ENCODE measurements around the gene SPATS2L. TPM values are rescaled to one million over a fixed set of nuclear protein-coding genes. Genes with fewer than 3 reads are reported as not detected.

SPATS2L gene
- total RNA-seq, 2 donors from 2014 or later = 40.3 to 89.9 TPM

DNA sequence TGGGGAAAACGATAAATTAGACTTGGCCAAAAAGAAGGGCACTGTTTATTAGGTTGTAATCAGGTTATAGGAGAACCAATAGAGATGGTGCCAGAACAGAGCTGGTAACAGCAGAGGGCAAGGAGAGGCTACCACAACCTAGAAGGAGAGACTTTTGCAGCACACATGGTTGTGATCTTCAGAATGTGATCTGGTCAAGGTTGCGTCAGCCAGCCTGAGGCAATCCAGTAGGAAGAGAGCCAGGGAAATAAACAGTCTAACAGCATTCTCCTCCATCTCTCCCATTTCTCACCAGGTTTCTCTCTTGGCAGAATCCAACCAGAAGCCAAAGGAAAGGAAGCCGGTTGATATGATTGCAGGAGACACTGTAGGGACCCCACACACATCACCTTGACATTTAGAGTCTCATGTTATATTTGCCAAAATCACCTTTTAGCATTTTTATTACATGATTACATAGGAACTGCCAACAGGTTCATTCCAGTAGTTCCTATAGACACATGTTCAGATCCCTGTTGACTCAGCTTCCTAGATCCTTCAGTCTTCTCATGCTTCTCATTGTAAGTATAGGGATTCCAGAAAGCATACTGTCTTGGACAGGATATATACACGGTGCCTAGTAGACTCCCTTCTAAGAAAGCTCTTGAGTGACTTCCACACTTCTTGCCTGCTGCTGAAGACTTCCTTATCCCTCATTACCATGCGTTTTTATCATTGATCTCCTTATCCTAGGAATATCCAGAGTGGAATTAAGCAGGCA is 17.6 kb upstream of the SPATS2L start:
- DNase-seq = no peak
- TF ChIP-seq, protein P1, sequence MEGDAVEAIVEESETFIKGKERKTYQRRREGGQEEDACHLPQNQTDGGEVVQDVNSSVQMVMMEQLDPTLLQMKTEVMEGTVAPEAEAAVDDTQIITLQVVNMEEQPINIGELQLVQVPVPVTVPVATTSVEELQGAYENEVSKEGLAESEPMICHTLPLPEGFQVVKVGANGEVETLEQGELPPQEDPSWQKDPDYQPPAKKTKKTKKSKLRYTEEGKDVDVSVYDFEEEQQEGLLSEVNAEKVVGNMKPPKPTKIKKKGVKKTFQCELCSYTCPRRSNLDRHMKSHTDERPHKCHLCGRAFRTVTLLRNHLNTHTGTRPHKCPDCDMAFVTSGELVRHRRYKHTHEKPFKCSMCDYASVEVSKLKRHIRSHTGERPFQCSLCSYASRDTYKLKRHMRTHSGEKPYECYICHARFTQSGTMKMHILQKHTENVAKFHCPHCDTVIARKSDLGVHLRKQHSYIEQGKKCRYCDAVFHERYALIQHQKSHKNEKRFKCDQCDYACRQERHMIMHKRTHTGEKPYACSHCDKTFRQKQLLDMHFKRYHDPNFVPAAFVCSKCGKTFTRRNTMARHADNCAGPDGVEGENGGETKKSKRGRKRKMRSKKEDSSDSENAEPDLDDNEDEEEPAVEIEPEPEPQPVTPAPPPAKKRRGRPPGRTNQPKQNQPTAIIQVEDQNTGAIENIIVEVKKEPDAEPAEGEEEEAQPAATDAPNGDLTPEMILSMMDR (conservative IDR thresholded peaks at IDR 0.05) = no peak
- no peaks in the 10 kb centered on the region for H3K36me3 Mint-ChIP-seq (ENCODE audit: low read depth)
- WGBS, 2 experiments (ENCODE audit: insufficient coverage in 1 of 2, insufficient read length in 1 of 2) = 91 to 93% methylated on average over 4 to 5 of the region's 5 CpGs
- no peaks in the 10 kb centered on the region for H3K4me1 ChIP-seq (ENCODE audit: control insufficient read depth, insufficient read depth, low read length)
- H3K27me3 ChIP-seq (ENCODE audit: control insufficient read depth, insufficient read depth, low read length, poor library complexity, severe bottlenecking) = peaks cover 19% of the 10 kb centered on the region
- H3K4me3 Mint-ChIP-seq = no peak overlapping the region
- no peaks in the 10 kb centered on the region for H3K36me3 ChIP-seq (ENCODE audit: control insufficient read depth, insufficient read depth, low read length)
- H3K9me3 ChIP-seq (ENCODE audit: control insufficient read depth, low read length) = no peaks in the 10 kb centered on the region
- H3K9me3 Mint-ChIP-seq = no peaks in the 10 kb centered on the region
- no peak overlapping the region for H3K27ac ChIP-seq (ENCODE audit: low read depth, low read length)
- no peak overlapping the region for H3K27ac Mint-ChIP-seq
- no peaks in the 10 kb centered on the region for H3K27me3 Mint-ChIP-seq (ENCODE audit: insufficient read depth)
- H3K9ac ChIP-seq (ENCODE audit: extremely low read depth, low read length, poor library complexity, severe bottlenecking) = no peak overlapping the region
- no peak overlapping the region for H3K4me3 ChIP-seq (ENCODE audit: low read length)
- peaks cover 4% of the 10 kb centered on the region for H3K4me1 Mint-ChIP-seq

GRCh38 chr2:200296118-200296517 is 10.4 kb upstream of the SPATS2L start:
- Mint-ChIP-seq H3K4me3 (no peak overlapping the region), H3K4me1 (peaks cover 12% of the 10 kb centered on the region), H3K9me3 (no peaks in the 10 kb centered on the region), H3K27ac (no peak overlapping the region), H3K36me3 (ENCODE audit: low read depth) (no peaks in the 10 kb centered on the region), H3K27me3 (ENCODE audit: insufficient read depth) (no peaks in the 10 kb centered on the region)
- DNase-seq = no peak
- Histone ChIP-seq H3K4me3 (ENCODE audit: low read length) (no peak overlapping the region), H3K27ac (ENCODE audit: low read depth, low read length) (no peak overlapping the region), H3K27me3 (ENCODE audit: control insufficient read depth, insufficient read depth, low read length, poor library complexity, severe bottlenecking) (no peaks in the 10 kb centered on the region), H3K9ac (ENCODE audit: extremely low read depth, low read length, poor library complexity, severe bottlenecking) (no peak overlapping the region), H3K36me3 (ENCODE audit: control insufficient read depth, insufficient read depth, low read length) (no peaks in the 10 kb centered on the region), H3K4me1 (ENCODE audit: control insufficient read depth, insufficient read depth, low read length) (peaks cover 9% of the 10 kb centered on the region), H3K9me3 (ENCODE audit: control insufficient read depth, low read length) (no peaks in the 10 kb centered on the region)
- 80 to 95% methylated on average over 1 of the region's 1 CpG for WGBS, 2 experiments (ENCODE audit: insufficient coverage in 1 of 2, insufficient read length in 1 of 2)
- TF ChIP-seq, protein P1 (conservative IDR thresholded peaks at IDR 0.05) = no peak

GRCh38 chr2:200297100-200297499 is 9.4 kb upstream of the SPATS2L start:
- 70% methylated on average over 2 of the region's 5 CpGs; no CpG with 5 or more reads in 1 of the 2 experiments for WGBS, 2 experiments (ENCODE audit: insufficient coverage in 1 of 2, insufficient read length in 1 of 2)
- Histone ChIP-seq H3K9ac (ENCODE audit: extremely low read depth, low read length, poor library complexity, severe bottlenecking) (no peak overlapping the region), H3K4me3 (ENCODE audit: low read length) (no peak overlapping the region), H3K9me3 (ENCODE audit: control insufficient read depth, low read length) (no peaks in the 10 kb centered on the region), H3K4me1 (ENCODE audit: control insufficient read depth, insufficient read depth, low read length) (peaks cover 9% of the 10 kb centered on the region), H3K27me3 (ENCODE audit: control insufficient read depth, insufficient read depth, low read length, poor library complexity, severe bottlenecking) (no peaks in the 10 kb centered on the region), H3K36me3 (ENCODE audit: control insufficient read depth, insufficient read depth, low read length) (no peaks in the 10 kb centered on the region), H3K27ac (ENCODE audit: low read depth, low read length) (no peak overlapping the region)
- Mint-ChIP-seq H3K27ac (no peak overlapping the region), H3K4me3 (no peak overlapping the region), H3K36me3 (ENCODE audit: low read depth) (no peaks in the 10 kb centered on the region), H3K4me1 (peaks cover 12% of the 10 kb centered on the region), H3K27me3 (ENCODE audit: insufficient read depth) (no peaks in the 10 kb centered on the region), H3K9me3 (no peaks in the 10 kb centered on the region)
- TF ChIP-seq, protein P1 (conservative IDR thresholded peaks at IDR 0.05) = no peak
- DNase-seq = no peak

All from endodermal cell (in vitro differentiated cells).